HepG2 (cell line): ENCODE results near the gene AMIGO1. TPM values are rescaled to one million over a fixed set of nuclear protein-coding genes. Genes with fewer than 3 reads are reported as not detected.
A peak's percentile ranks its signal among the peaks of the same experiment; 100 is the strongest.

Experiments used
- CBFB ChIP-seq: sonication (generic); formaldehyde crosslinking; IDR thresholded peaks from 2 replicates; pipeline ENCODE4 v1.4.0; 2020; ENCODE audit warnings: missing genetic modification reagents
- DMAP1 ChIP-seq: IDR thresholded peaks from 2 replicates; pipeline ENCODE4 v1.6.1; 2016
- ELF4 ChIP-seq: sonication (generic); formaldehyde crosslinking; IDR thresholded peaks from 2 replicates; pipeline ENCODE4 v1.5.0; 2020; ENCODE audit warnings: missing genetic modification reagents, mild to moderate bottlenecking, moderate library complexity, borderline replicate concordance
- FOSL2 ChIP-seq: sonication (generic); formaldehyde crosslinking; IDR thresholded peaks from 2 replicates; pipeline ENCODE4 v1.4.0; 2020; ENCODE audit warnings: missing genetic modification reagents
- FOXK1 ChIP-seq: sonication (generic); formaldehyde crosslinking; IDR thresholded peaks from 2 replicates; pipeline ENCODE4 v1.4.0; 2020; ENCODE audit warnings: low read depth, missing genetic modification reagents, borderline replicate concordance
- GABPB1 ChIP-seq: IDR thresholded peaks from 2 replicates; pipeline ENCODE4 v1.6.1; 2016; ENCODE audit warnings: mild to moderate bottlenecking, missing genetic modification reagents, moderate library complexity, missing compliant biosample characterization
- GFI1 ChIP-seq: sonication (generic); formaldehyde crosslinking; IDR thresholded peaks from 2 replicates; pipeline ENCODE4 v1.5.0; 2020; ENCODE audit warnings: missing genetic modification reagents, mild to moderate bottlenecking, borderline replicate concordance
- JUNB ChIP-seq: sonication (generic); formaldehyde crosslinking; IDR thresholded peaks from 2 replicates; pipeline ENCODE4 v1.8.0; 2022; ENCODE audit warnings: missing genetic modification reagents, mild to moderate bottlenecking, borderline replicate concordance
- PAWR ChIP-seq: sonication (generic); formaldehyde crosslinking; IDR thresholded peaks from 2 replicates; pipeline ENCODE4 v1.4.0; 2020; ENCODE audit warnings: missing genetic modification reagents, mild to moderate bottlenecking, borderline replicate concordance
- PHF5A ChIP-seq: IDR thresholded peaks from one replicate; pipeline ENCODE4 v1.6.1; 2018; ENCODE audit warnings: low read depth, missing genetic modification reagents; ENCODE audit not compliant: unreplicated experiment
- RXRA ChIP-seq: sonication (generic); formaldehyde crosslinking; IDR thresholded peaks from 2 replicates; pipeline ENCODE4 v1.5.1; 2020; ENCODE audit warnings: missing genetic modification reagents
- SNRNP70 ChIP-seq: fragments of 200-400 bp; formaldehyde crosslinking; IDR thresholded peaks from 2 replicates; pipeline ENCODE4 v1.6.1; 2017; ENCODE audit warnings: mild to moderate bottlenecking, low read depth, low read length, moderate library complexity
- SRSF4 ChIP-seq: fragments of 200-400 bp; formaldehyde crosslinking; IDR thresholded peaks from one replicate; pipeline ENCODE4 v1.6.1; 2018; ENCODE audit warnings: mild to moderate bottlenecking, low read depth, low read length, moderate library complexity; ENCODE audit not compliant: poor library complexity, severe bottlenecking
- ZFP36L2 ChIP-seq: sonication (generic); formaldehyde crosslinking; IDR thresholded peaks from 2 replicates; pipeline ENCODE4 v1.4.0; 2020; ENCODE audit warnings: missing genetic modification reagents
- ZNF746 ChIP-seq: sonication (generic); formaldehyde crosslinking; IDR thresholded peaks from 2 replicates; pipeline ENCODE4 v1.8.0; 2022; ENCODE audit warnings: mild to moderate bottlenecking, missing genetic modification reagents
- ZNF761 ChIP-seq: sonication (generic); formaldehyde crosslinking; conservative IDR thresholded peaks from 2 replicates; pipeline ENCODE4 v1.4.0; 2020; ENCODE audit warnings: mild to moderate bottlenecking, missing genetic modification reagents
- polyA plus RNA-seq, 8 experiments: library from polyadenylated mRNA; depleted of rRNA in 3 of 8; stranded (reverse) in 7 of 8; unstranded in 1 of 8; fragments of >200 nt; fragmentation: Illumina TruSeq in 4 of 8; extraction: Trizol in 4 of 8; gene quantifications; 2 replicates each; pipeline versions ENCODE4 v1.2.1 to v1.2.3, GENCODE V29; 2011 to 2016; ENCODE audit warnings: low read depth in 4 of 8, missing spikeins in 1 of 8, mixed read lengths in 1 of 8; ENCODE audit not compliant: insufficient read depth in 1 of 8
- total RNA-seq, 5 experiments: library from RNA; depleted of rRNA; stranded (reverse); fragments of >200 nt; fragmentation: Illumina TruSeq; extraction: Trizol; gene quantifications; 2 replicates each; pipeline ENCODE4 v1.2.3, GENCODE V29; 2016; ENCODE audit warnings: low read depth in 1 of 5
- TF ChIP-seq, protein P1 (sequence below): sonication (generic); formaldehyde crosslinking; IDR thresholded peaks from 2 replicates; pipeline ENCODE4 v1.8.1; 2023; ENCODE audit warnings: mild to moderate bottlenecking, missing genetic modification reagents, borderline replicate concordance
- TF ChIP-seq, protein P2 (sequence below): sonication (generic); formaldehyde crosslinking; IDR thresholded peaks from 2 replicates; pipeline ENCODE4 v1.4.0; 2020; ENCODE audit warnings: mild to moderate bottlenecking, missing genetic modification reagents
- TF ChIP-seq, protein P3 (sequence below): sonication (generic); formaldehyde crosslinking; IDR thresholded peaks from 2 replicates; pipeline ENCODE4 v1.8.0; 2023; ENCODE audit warnings: mild to moderate bottlenecking, missing genetic modification reagents
- TF ChIP-seq, protein P4 (sequence below): IDR thresholded peaks from 2 replicates; pipeline ENCODE4 v1.6.1; 2016; ENCODE audit warnings: low read depth, missing genetic modification reagents, missing compliant biosample characterization

AMIGO1 gene
- total and polyA plus RNA-seq, 2 of the 13 experiments (the other 11 are each of a cell fraction or from before 2014, with no cell fraction given) = 0.40 to 1.3 TPM

DNA sequence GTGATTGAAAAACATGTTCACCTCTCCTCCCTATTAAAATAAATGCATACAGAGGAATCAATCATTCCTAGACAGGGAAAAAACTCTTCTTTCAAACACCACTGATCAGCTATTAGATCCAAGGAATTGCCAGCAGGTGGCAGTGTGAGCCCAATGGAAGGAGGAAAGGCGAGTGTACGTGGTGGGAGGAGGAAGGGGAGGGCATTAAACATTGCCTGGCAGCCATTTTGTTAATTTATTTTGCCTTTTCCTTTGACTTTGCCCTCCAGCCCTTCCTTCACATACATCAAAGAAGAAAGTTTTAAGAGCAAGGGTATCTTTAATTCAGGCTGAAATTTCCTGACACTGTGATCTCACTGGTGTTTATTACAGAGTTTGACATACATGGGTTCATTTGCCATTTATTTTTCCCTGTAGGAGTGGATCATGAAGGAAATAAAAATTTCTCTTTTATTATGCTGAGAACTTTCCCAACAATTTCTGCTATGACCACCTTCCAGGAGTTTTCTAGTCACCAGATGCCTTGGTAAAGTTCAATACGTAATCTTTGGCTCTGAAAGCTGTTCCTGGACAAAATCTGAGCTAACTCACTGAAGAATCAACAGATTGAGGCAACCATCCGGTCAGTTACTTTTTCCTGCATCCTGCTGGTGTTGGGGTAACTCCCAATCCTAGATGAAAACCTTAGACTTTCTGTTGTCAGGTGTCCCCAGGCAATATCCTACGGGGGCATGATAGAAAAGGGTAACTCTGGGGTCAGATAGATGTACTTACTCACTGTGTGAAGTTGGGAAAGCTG lies 37.0 kb upstream of the AMIGO1 start (continued):
- TF ChIP-seq, protein P1, sequence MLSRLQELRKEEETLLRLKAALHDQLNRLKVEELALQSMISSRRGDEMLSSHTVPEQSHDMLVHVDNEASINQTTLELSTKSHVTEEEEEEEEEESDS = no peak
- no peak for TF ChIP-seq PHF5A (CRISPR knock-in tag)
- TF ChIP-seq ELF4 = no peak
- TF ChIP-seq SNRNP70 = no peak
- TF ChIP-seq JUNB (CRISPR knock-in tag) = no peak
- TF ChIP-seq, protein P2, sequence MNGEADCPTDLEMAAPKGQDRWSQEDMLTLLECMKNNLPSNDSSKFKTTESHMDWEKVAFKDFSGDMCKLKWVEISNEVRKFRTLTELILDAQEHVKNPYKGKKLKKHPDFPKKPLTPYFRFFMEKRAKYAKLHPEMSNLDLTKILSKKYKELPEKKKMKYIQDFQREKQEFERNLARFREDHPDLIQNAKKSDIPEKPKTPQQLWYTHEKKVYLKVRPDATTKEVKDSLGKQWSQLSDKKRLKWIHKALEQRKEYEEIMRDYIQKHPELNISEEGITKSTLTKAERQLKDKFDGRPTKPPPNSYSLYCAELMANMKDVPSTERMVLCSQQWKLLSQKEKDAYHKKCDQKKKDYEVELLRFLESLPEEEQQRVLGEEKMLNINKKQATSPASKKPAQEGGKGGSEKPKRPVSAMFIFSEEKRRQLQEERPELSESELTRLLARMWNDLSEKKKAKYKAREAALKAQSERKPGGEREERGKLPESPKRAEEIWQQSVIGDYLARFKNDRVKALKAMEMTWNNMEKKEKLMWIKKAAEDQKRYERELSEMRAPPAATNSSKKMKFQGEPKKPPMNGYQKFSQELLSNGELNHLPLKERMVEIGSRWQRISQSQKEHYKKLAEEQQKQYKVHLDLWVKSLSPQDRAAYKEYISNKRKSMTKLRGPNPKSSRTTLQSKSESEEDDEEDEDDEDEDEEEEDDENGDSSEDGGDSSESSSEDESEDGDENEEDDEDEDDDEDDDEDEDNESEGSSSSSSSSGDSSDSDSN (CRISPR knock-in tag) = no peak
- TF ChIP-seq FOSL2 (CRISPR knock-in tag) = peak; percentile 20; the same call in 1 of the 2 replicates
- TF ChIP-seq FOXK1 (CRISPR knock-in tag) = peak; percentile 40; the same call in 1 of the 2 replicates
- no peak for TF ChIP-seq ZNF746
- no peak for TF ChIP-seq ZNF761 (CRISPR knock-in tag)
- TF ChIP-seq GFI1 = no peak
- no peak for TF ChIP-seq RXRA (CRISPR knock-in tag)
- TF ChIP-seq SRSF4 = no peak
- TF ChIP-seq, protein P3, sequence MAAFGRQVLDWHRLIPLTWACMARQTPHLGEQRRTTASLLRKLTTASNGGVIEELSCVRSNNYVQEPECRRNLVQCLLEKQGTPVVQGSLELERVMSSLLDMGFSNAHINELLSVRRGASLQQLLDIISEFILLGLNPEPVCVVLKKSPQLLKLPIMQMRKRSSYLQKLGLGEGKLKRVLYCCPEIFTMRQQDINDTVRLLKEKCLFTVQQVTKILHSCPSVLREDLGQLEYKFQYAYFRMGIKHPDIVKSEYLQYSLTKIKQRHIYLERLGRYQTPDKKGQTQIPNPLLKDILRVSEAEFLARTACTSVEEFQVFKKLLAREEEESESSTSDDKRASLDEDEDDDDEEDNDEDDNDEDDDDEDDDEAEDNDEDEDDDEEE (CRISPR knock-in tag) = no peak
- TF ChIP-seq DMAP1 (CRISPR knock-in tag) = no peak; the same call in 1 of the 2 replicates
- TF ChIP-seq CBFB (CRISPR knock-in tag) = no peak
- TF ChIP-seq, protein P4, sequence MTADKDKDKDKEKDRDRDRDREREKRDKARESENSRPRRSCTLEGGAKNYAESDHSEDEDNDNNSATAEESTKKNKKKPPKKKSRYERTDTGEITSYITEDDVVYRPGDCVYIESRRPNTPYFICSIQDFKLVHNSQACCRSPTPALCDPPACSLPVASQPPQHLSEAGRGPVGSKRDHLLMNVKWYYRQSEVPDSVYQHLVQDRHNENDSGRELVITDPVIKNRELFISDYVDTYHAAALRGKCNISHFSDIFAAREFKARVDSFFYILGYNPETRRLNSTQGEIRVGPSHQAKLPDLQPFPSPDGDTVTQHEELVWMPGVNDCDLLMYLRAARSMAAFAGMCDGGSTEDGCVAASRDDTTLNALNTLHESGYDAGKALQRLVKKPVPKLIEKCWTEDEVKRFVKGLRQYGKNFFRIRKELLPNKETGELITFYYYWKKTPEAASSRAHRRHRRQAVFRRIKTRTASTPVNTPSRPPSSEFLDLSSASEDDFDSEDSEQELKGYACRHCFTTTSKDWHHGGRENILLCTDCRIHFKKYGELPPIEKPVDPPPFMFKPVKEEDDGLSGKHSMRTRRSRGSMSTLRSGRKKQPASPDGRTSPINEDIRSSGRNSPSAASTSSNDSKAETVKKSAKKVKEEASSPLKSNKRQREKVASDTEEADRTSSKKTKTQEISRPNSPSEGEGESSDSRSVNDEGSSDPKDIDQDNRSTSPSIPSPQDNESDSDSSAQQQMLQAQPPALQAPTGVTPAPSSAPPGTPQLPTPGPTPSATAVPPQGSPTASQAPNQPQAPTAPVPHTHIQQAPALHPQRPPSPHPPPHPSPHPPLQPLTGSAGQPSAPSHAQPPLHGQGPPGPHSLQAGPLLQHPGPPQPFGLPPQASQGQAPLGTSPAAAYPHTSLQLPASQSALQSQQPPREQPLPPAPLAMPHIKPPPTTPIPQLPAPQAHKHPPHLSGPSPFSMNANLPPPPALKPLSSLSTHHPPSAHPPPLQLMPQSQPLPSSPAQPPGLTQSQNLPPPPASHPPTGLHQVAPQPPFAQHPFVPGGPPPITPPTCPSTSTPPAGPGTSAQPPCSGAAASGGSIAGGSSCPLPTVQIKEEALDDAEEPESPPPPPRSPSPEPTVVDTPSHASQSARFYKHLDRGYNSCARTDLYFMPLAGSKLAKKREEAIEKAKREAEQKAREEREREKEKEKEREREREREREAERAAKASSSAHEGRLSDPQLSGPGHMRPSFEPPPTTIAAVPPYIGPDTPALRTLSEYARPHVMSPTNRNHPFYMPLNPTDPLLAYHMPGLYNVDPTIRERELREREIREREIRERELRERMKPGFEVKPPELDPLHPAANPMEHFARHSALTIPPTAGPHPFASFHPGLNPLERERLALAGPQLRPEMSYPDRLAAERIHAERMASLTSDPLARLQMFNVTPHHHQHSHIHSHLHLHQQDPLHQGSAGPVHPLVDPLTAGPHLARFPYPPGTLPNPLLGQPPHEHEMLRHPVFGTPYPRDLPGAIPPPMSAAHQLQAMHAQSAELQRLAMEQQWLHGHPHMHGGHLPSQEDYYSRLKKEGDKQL = no peak
- TF ChIP-seq GABPB1 (CRISPR knock-in tag) = peak; percentile 40; the same call in 1 of the 2 replicates
- TF ChIP-seq ZFP36L2 = no peak
- TF ChIP-seq PAWR = no peak
